Left lung (tissue), 10 donors: ENCODE results near the gene CDH13. TPM values are rescaled to one million over a fixed set of nuclear protein-coding genes. Genes with fewer than 3 reads are reported as not detected.

Source experiments
- ATAC-seq: fragments of 200-7000 bp; cut with Tn5 transposase; one replicate; pipeline ENCODE4 v1.9.1; 2020; ENCODE audit warnings: moderate library complexity
- DNase-seq, 4 donors: peaks; one replicate each; pipeline ENCODE4 v3.0.0-alpha.2; 2013 to 2020
- H3K27ac ChIP-seq, 2 donors: fragments of 200-600 bp; sonication (generic) in 1 of 2; one replicate each; pipeline versions ENCODE4 v1.5.0 to v1.8.0; 2020 to 2021
- H3K27me3 ChIP-seq, 2 donors: fragments of 200-600 bp; sonication (generic) in 1 of 2; one replicate each; pipeline versions ENCODE4 v1.5.0 to v1.8.0; 2020 to 2021
- H3K36me3 ChIP-seq, 2 donors: fragments of 200-600 bp; sonication (generic) in 1 of 2; one replicate each; pipeline versions ENCODE4 v1.5.0 to v1.8.0; 2020 to 2021
- H3K4me1 ChIP-seq, 2 donors: fragments of 200-600 bp; one replicate each; pipeline ENCODE4 v1.8.0; 2021
- H3K4me3 ChIP-seq, 2 donors: fragments of 200-600 bp; sonication (generic) in 1 of 2; one replicate each; pipeline versions ENCODE4 v1.5.0 to v1.8.0; 2020 to 2021; ENCODE audit warnings: mild to moderate bottlenecking in 1 of 2
- H3K9me3 ChIP-seq, 2 donors: fragments of 200-600 bp; sonication (generic) in 1 of 2; one replicate each; pipeline versions ENCODE4 v1.5.0 to v1.8.0; 2020 to 2021
- CTCF ChIP-seq, 2 donors: fragments of 200-600 bp; sonication (generic) in 1 of 2; IDR thresholded peaks; one replicate each; pipeline versions ENCODE4 v1.5.0 to v1.8.0; 2021; ENCODE audit warnings: antibody characterized with exemption in 2 of 2
- intact Hi-C, 2 donors: fragments of 100-400 bp; cut with DNase I; formaldehyde crosslinking; loops; one replicate each; pipeline versions ENCODE4 v1.11.2 to v1.14.2; 2022
- polyA plus RNA-seq, 6 donors: library from polyadenylated mRNA; unstranded; fragments of 120-200 nt; gene quantifications; one replicate each; pipeline ENCODE4 v1.2.1, GENCODE V29; 2013; ENCODE audit not compliant: insufficient read length in 6 of 6
- total RNA-seq, 2 donors: library from RNA; stranded (reverse); fragmentation: NEBNext Ultra II Directional; extraction: Animal tissue kit (Norgen Biotek cat#: 25700); gene quantifications; one replicate each; pipeline ENCODE4 v1.2.1, GENCODE V29; 2021
- donor health status: DM: no; HTN: yes; CAD: no.
- donor health status: DM: no; HTN: no; CAD: no.

Gene CDH13
- total and polyA plus RNA-seq, 8 donors: 2.7 to 20.3 (median 3.2) TPM

DNA sequence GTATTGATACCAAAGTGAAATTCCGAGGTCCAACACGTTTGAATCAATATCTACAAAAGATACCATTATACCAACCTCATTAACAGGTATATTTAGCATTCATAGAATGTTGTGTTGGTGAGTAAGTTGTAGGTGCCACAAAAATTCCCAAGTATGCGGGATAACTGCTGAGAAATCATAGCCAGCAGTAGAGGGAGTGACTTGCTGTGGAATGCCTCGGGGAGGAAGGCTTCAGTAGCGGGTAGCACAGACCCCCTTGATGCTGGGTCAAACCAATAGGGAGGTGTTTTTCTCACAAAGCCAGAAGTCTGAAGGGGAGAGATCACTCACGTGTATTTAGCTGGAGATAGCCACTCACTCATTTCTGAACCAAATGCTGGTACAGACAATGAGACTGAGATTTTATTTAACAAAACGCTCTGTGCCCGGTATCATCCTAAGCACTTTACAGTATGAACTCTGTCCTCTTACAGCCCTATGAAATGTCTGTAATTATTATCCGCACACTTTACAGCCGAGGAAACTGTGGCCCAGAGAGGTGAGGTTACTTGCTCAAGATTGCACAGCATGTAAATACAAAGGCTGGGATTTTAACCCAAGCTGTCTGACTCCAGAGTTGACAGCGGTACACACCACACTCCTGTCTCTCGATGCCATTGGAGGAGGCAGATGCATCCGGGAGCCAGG, 1204.1 kb downstream of the CDH13 start:
- ATAC-seq (no peak), DNase-seq (no peak)
- Histone ChIP-seq H3K4me3 (no peak overlapping the region), H3K9me3 (no peaks in the 10 kb centered on the region), H3K36me3 (no peaks in the 10 kb centered on the region), H3K27me3 (no peaks in the 10 kb centered on the region), H3K27ac (no peak overlapping the region), H3K4me1 (peaks cover 0 to 8% of the 10 kb centered on the region in 2 donors)
- TF ChIP-seq CTCF (IDR thresholded peaks at IDR 0.05): no peak
- intact Hi-C loops: no loop called here

DNA sequence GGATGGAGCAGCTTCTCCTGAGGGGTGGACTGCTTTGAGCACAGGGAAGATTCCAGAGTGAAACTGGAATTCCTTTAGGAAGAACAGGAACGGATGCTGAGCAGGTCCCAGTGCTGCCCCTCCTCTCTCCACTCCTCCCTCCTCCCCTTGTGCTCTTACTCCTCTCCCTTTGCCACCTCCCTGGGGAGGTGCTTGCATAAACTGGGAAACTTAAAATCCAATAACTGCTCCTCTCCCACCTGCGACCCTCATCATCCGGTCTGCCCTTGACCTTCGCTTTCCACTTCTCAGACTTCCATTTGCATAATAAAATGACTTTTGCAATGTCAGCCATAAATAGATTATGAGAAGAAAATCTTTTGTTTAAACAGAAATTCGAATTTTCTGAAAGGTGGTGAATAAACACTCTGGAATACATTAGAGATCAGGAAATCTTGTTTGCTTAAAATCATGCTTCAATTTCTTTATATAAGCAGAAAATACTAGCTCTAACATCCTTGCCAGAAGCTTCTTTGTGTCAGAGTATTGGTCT, 1204.8 kb downstream of the CDH13 start:
- no peak overlapping the region for H3K27ac ChIP-seq
- H3K27me3 ChIP-seq: no peaks in the 10 kb centered on the region
- intact Hi-C loops: no loop called here
- no peak for DNase-seq
- no peaks in the 10 kb centered on the region for H3K36me3 ChIP-seq
- no peak overlapping the region for H3K4me3 ChIP-seq
- no peak for ATAC-seq
- no peaks in the 10 kb centered on the region for H3K9me3 ChIP-seq
- TF ChIP-seq CTCF (IDR thresholded peaks at IDR 0.05): no peak
- peaks cover 0 to 7% of the 10 kb centered on the region in 2 donors for H3K4me1 ChIP-seq

- H3K27me3 ChIP-seq: no peaks in the 10 kb centered on the region
- H3K4me1 ChIP-seq: peaks cover 0 to 7% of the 10 kb centered on the region in 2 donors
- no peaks in the 10 kb centered on the region for H3K36me3 ChIP-seq
- ATAC-seq: no peak
- no peak overlapping the region for H3K4me3 ChIP-seq
- no peak overlapping the region for H3K27ac ChIP-seq
- no peak for DNase-seq
- no peak for TF ChIP-seq CTCF (IDR thresholded peaks at IDR 0.05)
- intact Hi-C loops: no loop called here
- no peaks in the 10 kb centered on the region for H3K9me3 ChIP-seq
Measured at GRCh38 chr16:83833921-83834320, 1207.2 kb downstream of the CDH13 start.

GRCh38 chr16:83835586-83836566, 1209.1 kb downstream of the CDH13 start:
- Histone ChIP-seq H3K36me3 (no peaks in the 10 kb centered on the region), H3K27me3 (no peaks in the 10 kb centered on the region), H3K4me1 (peaks cover 0 to 7% of the 10 kb centered on the region in 2 donors), H3K9me3 (no peaks in the 10 kb centered on the region), H3K27ac (no peak overlapping the region), H3K4me3 (no peak overlapping the region)
- intact Hi-C loops: no loop called here
- no peak for TF ChIP-seq CTCF (IDR thresholded peaks at IDR 0.05)
- DNase-seq (no peak), ATAC-seq (no peak)

- Histone ChIP-seq H3K36me3 (no peaks in the 10 kb centered on the region), H3K4me3 (no peak overlapping the region), H3K4me1 (peaks cover 0 to 12% of the 10 kb centered on the region in 2 donors), H3K27ac (no peak overlapping the region), H3K27me3 (no peaks in the 10 kb centered on the region), H3K9me3 (no peaks in the 10 kb centered on the region)
- no peak for TF ChIP-seq CTCF (IDR thresholded peaks at IDR 0.05)
- ATAC-seq: no peak
- DNase-seq: no peak
- intact Hi-C loops: no loop called here
Measured at GRCh38 chr16:83837566-83837965, 1210.8 kb downstream of the CDH13 start.
